Measurements from ENCODE around the gene IGFBP3.

- TF ChIP-seq CTCF (IDR thresholded peaks at IDR 0.05; ENCODE audit: poor library complexity, severe bottlenecking), result no peak
- TF ChIP-seq POLR2AphosphoS5 (IDR thresholded peaks at IDR 0.05), result no peak
- TF ChIP-seq MXI1 (conservative IDR thresholded peaks at IDR 0.05; ENCODE audit: poor library complexity, severe bottlenecking), result no peak
- no peak for TF ChIP-seq EP300 (conservative IDR thresholded peaks at IDR 0.05; ENCODE audit: poor library complexity, severe bottlenecking)
- no peak for TF ChIP-seq REST (IDR thresholded peaks at IDR 0.05; ENCODE audit: borderline replicate concordance)
- no peak for TF ChIP-seq TAF1 (IDR thresholded peaks at IDR 0.05; ENCODE audit: low read depth)
- TF ChIP-seq EZH2 (IDR thresholded peaks at IDR 0.05; ENCODE audit: borderline replicate concordance, insufficient read depth, low read length, poor library complexity, severe bottlenecking), result no peak
- no peak for TF ChIP-seq RAD21 (conservative IDR thresholded peaks at IDR 0.05)
Observed at GRCh38 chr7:45873035-45873354, 48.1 kb downstream of the IGFBP3 start, which contains the start of gene CCDC201.
